ENCODE measurements around the gene LBHD1.

GRCh38 chr11:62673196-62673525, 1.1 kb upstream of the LBHD1 start:
- TF ChIP-seq, protein P1, sequence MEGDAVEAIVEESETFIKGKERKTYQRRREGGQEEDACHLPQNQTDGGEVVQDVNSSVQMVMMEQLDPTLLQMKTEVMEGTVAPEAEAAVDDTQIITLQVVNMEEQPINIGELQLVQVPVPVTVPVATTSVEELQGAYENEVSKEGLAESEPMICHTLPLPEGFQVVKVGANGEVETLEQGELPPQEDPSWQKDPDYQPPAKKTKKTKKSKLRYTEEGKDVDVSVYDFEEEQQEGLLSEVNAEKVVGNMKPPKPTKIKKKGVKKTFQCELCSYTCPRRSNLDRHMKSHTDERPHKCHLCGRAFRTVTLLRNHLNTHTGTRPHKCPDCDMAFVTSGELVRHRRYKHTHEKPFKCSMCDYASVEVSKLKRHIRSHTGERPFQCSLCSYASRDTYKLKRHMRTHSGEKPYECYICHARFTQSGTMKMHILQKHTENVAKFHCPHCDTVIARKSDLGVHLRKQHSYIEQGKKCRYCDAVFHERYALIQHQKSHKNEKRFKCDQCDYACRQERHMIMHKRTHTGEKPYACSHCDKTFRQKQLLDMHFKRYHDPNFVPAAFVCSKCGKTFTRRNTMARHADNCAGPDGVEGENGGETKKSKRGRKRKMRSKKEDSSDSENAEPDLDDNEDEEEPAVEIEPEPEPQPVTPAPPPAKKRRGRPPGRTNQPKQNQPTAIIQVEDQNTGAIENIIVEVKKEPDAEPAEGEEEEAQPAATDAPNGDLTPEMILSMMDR (IDR thresholded peaks at IDR 0.05), result no peak
- TF ChIP-seq POLR2A (IDR thresholded peaks at IDR 0.05), result no peak

Measured in sigmoid colon (tissue), 3 donors.